Globus pallidus (tissue), 1 donor: ENCODE results near the gene VEGFD.
A peak's percentile ranks its signal among the peaks of the same experiment; 100 is the strongest.

Experiments used
- DNase-seq: peaks from one replicate; pipeline ENCODE4 v3.0.0-alpha.2; 2015; ENCODE audit warnings: low spot score

Gene VEGFD

DNA sequence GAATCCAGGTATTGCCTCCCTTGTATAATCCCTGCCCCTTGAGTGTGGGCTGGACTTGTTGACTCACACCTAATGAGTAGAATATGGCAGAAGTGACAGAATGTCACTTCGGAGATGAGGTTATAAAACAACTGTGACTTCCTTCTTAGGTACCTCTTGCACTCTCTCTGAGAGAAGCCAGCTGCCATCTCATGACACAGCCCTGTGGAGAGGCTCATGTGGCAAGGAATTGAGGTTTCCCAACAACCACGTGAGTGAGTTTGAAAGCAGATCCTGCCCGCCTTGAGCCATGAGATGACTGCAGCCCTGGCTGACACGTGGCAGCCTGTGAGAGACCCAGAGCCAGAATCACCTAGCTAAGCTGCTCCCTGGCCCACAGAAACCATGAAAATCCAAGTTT lies 82.3 kb downstream of the VEGFD start:
- no peak for DNase-seq

DNA sequence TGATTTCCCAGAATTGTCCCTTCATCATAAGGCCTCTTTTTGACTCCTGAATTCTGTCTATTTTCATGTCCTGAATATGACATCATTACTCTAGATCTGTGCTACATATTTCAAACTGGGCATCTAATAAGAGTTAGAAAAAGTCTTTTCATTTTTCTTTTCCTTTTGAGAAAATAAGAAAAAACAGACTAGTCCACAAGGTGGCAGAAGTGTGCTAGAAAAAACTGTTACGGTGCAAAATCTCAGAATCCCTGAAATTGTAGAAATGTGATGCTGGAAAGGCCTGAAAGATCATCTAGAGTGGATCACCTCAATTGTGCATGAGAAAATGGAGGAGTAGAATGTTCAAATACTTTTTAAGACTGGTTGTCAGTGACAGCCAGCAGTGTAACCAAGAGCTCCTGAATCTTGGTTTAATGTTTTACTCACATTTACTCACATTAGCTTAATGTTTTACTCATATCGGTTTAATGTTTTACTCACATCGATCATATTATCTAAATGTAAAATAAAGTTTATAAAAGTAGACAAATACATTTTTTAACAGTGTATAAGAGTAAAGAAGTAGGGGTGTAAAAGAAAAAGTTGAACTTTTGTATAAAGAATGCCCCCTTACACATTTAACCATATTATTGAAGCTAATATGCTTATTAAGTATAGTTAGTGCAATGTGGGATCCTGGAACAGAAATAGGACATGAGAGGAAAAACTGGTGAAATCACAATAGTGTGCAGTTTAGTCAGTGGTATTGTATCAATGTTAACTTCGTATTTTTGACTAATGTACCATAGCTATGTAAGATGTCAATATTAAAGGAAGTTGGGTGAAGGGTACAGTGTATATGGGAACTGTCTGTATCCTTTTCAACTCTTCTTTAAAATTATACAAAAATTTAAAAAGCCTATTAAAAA lies 84.0 kb downstream of the VEGFD start:
- DNase-seq: peak; percentile 42

DNA sequence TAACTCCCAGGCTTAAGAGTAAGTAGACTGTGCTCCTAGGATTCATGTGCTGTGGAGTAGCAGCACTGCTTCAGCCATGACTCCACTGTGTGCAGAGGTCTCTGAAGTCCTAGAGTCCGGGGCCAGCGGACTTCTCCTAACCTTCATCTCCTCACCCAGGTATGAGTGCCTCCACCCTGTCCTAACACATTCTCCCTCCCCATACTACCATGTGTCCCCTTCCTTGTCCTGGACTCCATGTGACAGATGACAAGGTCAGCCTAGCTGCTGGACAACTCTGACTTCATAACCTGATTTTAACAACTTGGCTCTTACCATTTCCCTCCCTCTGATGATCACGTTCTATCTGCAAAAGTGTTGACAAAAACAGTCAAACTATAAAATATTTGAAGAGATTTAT lies 85.4 kb downstream of the VEGFD start:
- no peak for DNase-seq

DNA sequence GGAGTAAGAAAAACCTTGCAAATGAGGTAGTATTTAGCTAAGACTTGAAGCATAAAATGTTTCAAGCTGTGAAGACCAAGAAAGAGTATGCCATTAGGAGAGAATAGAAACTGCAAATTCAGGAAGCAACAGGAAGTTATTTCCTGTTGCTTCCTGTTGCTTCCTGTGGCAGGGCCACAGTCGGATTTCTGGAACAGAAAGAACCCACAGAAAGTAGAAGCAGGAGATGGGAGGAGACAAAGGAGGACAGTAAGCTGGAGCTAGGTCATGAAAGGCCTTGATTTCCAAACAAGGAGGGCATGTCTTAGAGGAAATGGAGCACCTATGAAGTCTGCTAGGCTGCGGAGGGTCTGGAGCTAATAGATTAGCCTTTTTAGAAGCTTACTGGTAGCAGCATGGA lies 86.0 kb downstream of the VEGFD start:
- DNase-seq: no peak
